Measurements from ENCODE around the gene PHF10.

DNA sequence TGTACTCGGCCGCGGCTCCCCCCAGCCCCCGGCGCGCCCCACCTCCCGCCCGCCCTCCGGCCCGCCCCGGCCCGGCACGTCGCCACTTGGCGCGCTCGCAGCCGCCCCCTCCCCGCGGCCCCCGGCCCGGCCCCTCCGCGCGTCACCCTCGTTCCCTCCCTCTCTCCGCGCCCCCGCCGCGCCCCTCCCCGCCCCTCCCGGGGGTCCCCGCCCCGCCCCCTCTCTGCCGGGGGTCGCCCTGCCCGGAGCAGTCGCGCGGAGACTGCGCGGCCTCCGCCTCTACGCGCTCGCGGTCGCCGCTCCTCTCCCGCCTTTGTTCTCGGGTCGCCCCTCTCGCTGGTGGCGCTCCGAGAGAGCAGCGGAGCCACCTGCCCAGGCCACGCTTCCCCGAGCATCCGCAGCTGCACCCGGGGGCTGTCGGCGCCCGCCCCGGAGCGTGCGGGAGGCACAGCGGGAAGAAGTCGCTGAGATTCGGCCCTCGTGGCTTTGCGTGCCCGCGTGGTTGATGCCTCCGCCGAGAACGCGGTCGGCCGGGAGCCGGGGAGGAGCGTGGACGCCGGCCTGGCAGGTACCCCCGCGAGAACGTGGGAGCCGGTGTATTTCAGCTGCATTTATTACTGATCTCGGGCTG is at the start of gene PHF10:
- TF ChIP-seq FOS (IDR thresholded peaks at IDR 0.05; ENCODE audit: low read depth, low read length) (no peak), RFX5 (IDR thresholded peaks at IDR 0.05; ENCODE audit: low read depth, low read length) (no peak), POLR2A (IDR thresholded peaks at IDR 0.05; ENCODE audit: low read depth, low read length) (no peak)
- TF ChIP-seq, protein P1, sequence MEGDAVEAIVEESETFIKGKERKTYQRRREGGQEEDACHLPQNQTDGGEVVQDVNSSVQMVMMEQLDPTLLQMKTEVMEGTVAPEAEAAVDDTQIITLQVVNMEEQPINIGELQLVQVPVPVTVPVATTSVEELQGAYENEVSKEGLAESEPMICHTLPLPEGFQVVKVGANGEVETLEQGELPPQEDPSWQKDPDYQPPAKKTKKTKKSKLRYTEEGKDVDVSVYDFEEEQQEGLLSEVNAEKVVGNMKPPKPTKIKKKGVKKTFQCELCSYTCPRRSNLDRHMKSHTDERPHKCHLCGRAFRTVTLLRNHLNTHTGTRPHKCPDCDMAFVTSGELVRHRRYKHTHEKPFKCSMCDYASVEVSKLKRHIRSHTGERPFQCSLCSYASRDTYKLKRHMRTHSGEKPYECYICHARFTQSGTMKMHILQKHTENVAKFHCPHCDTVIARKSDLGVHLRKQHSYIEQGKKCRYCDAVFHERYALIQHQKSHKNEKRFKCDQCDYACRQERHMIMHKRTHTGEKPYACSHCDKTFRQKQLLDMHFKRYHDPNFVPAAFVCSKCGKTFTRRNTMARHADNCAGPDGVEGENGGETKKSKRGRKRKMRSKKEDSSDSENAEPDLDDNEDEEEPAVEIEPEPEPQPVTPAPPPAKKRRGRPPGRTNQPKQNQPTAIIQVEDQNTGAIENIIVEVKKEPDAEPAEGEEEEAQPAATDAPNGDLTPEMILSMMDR (conservative IDR thresholded peaks at IDR 0.05; ENCODE audit: low read depth, low read length) = no peak

All from IMR-90 (cell line).